Testis (tissue), 3 donors: ENCODE measurements around the gene CDKAL1. TPM values are rescaled to one million over a fixed set of nuclear protein-coding genes. Genes with fewer than 3 reads are reported as not detected.

ENCODE experiments used
- DNase-seq: peaks from one replicate; pipeline ENCODE4 v3.0.0-alpha.2; 2019
- H3K27ac ChIP-seq, 2 donors: fragments of 200-600 bp; sonication (generic); one replicate each; pipeline ENCODE4 v1.5.1; 2019
- H3K27me3 ChIP-seq: fragments of 200-600 bp; sonication (generic); one replicate; pipeline ENCODE4 v1.5.1; 2019
- H3K36me3 ChIP-seq: fragments of 200-600 bp; sonication (generic); one replicate; pipeline ENCODE4 v1.5.1; 2017; ENCODE audit warnings: low read depth; ENCODE audit errors: missing control alignments
- H3K4me1 ChIP-seq: fragments of 200-600 bp; sonication (generic); one replicate; pipeline ENCODE4 v1.5.1; 2019
- H3K4me3 ChIP-seq, 2 donors: fragments of 200-600 bp; sonication (generic); one replicate each; pipeline ENCODE4 v1.5.1; 2017 to 2019
- H3K9me3 ChIP-seq: fragments of 200-600 bp; sonication (generic); one replicate; pipeline ENCODE4 v1.5.1; 2017
- POLR2A ChIP-seq: fragments of 450-650 bp; IDR thresholded peaks from one replicate; pipeline ENCODE4 v1.6.1; 2017; ENCODE audit warnings: antibody characterized with exemption, mild to moderate bottlenecking, moderate library complexity
- WGBS, 2 donors: methylation state at CpG; one replicate each; pipeline ENCODE4 v1.1.5; 2018; 5-methylcytosine and 5-hydroxymethylcytosine counted together
- intact Hi-C: fragments of 100-400 bp; cut with DNase I; formaldehyde crosslinking; loops from one replicate; pipeline ENCODE4 v1.15.1; 2023; ENCODE audit warnings: low total_unique reads
- polyA plus RNA-seq: library from polyadenylated mRNA; stranded (reverse); fragments of 350-450 nt; fragmentation: Illumina TruSeq; extraction: RNeasy Lipid Tissue Mini Kit (QIAGEN cat#74804); gene quantifications from one replicate; pipeline ENCODE4 v1.2.3, GENCODE V29; 2014; ENCODE audit warnings: low read depth, low replicate concordance; ENCODE audit not compliant: insufficient read depth
- total RNA-seq, 2 donors: library from RNA; depleted of rRNA; stranded (reverse); fragments of >200 nt; gene quantifications; one replicate each; pipeline ENCODE4 v1.2.3, GENCODE V29; 2016
- TF ChIP-seq, protein P1 (sequence below), 3 experiments: fragments of 450-650 bp in 2 of 3; fragments of 200-600 bp in 1 of 3; sonication (generic) in 1 of 3; IDR thresholded peaks; one replicate each; pipeline ENCODE4 v1.5.1; 2016 to 2019; ENCODE audit warnings: antibody characterized with exemption in 3 of 3, mild to moderate bottlenecking in 2 of 3, moderate library complexity in 1 of 3

The CDKAL1 gene
- total and polyA plus RNA-seq, 3 donors from 2014 or later, result 11.1 to 18.5 (median 16.1) TPM

DNA sequence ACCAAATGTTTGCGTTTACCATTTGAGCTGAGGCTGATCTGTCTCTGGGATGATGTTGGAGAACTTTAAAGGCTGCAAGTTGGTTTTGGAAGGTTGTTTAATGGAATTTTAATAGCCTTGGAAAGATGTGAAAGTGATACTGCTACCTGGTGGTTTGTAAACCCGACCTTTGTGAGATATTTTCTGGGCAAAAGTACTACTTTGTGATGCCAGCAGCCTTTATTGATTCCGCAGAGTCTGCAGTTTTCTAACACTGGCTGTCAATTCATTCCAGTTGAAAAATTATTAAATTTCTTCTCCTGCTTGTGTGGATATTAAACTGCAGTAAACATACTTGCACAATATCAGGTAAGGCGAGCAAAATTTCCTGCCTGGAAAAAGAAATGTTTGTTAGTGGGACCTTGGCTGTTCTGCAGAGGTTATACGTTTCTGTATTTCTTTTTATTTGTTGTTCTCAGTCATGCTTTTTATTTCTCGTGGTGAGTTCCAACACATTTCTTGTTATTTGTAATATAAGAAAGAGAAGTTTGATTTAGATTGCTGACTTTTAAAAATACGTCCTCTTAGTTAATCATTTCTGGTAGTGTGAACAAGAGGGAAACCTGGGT, 322.5 kb downstream of the CDKAL1 start:
- no peaks in the 10 kb centered on the region for H3K9me3 ChIP-seq
- WGBS, 2 donors, result 94% methylated on average over 7 of the region's 7 CpGs
- no peaks in the 10 kb centered on the region for H3K27me3 ChIP-seq
- H3K27ac ChIP-seq, result no peak overlapping the region
- intact Hi-C loops, result no loop called here
- no peak for DNase-seq
- TF ChIP-seq POLR2A, result no peak
- TF ChIP-seq, protein P1, sequence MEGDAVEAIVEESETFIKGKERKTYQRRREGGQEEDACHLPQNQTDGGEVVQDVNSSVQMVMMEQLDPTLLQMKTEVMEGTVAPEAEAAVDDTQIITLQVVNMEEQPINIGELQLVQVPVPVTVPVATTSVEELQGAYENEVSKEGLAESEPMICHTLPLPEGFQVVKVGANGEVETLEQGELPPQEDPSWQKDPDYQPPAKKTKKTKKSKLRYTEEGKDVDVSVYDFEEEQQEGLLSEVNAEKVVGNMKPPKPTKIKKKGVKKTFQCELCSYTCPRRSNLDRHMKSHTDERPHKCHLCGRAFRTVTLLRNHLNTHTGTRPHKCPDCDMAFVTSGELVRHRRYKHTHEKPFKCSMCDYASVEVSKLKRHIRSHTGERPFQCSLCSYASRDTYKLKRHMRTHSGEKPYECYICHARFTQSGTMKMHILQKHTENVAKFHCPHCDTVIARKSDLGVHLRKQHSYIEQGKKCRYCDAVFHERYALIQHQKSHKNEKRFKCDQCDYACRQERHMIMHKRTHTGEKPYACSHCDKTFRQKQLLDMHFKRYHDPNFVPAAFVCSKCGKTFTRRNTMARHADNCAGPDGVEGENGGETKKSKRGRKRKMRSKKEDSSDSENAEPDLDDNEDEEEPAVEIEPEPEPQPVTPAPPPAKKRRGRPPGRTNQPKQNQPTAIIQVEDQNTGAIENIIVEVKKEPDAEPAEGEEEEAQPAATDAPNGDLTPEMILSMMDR (IDR thresholded peaks at IDR 0.05), result no peak
- H3K4me3 ChIP-seq, result no peak overlapping the region
- no peaks in the 10 kb centered on the region for H3K36me3 ChIP-seq
- no peaks in the 10 kb centered on the region for H3K4me1 ChIP-seq

DNA sequence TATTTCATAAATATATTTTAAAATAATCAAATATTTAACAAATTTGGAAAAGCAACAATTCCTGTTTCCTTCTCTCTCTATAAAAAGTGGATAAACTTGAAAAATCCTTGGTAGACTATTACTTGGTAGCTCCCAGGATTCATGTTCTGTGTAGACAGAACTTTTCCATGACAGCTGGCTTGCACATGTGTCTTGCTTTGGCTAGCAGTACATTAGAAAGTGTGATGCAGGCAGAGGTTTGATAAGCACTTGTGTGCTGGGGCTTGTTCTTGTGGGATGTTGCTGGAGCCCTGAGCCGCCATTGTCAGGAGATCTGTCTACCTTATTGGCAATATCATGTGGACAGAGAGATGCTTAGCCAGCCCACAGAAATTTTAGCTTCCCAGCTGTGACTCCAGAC, 327.2 kb downstream of the CDKAL1 start:
- H3K4me3 ChIP-seq, result no peak overlapping the region
- H3K4me1 ChIP-seq, result no peaks in the 10 kb centered on the region
- no peaks in the 10 kb centered on the region for H3K36me3 ChIP-seq
- H3K27me3 ChIP-seq, result no peaks in the 10 kb centered on the region
- no peak overlapping the region for H3K27ac ChIP-seq
- intact Hi-C loops, result no loop called here
- no peak for TF ChIP-seq POLR2A
- TF ChIP-seq, protein P1 (IDR thresholded peaks at IDR 0.05), result no peak
- H3K9me3 ChIP-seq, result no peaks in the 10 kb centered on the region
- WGBS, 2 donors, result 91 to 96% methylated on average over 1 of the region's 1 CpG
- no peak for DNase-seq

DNA sequence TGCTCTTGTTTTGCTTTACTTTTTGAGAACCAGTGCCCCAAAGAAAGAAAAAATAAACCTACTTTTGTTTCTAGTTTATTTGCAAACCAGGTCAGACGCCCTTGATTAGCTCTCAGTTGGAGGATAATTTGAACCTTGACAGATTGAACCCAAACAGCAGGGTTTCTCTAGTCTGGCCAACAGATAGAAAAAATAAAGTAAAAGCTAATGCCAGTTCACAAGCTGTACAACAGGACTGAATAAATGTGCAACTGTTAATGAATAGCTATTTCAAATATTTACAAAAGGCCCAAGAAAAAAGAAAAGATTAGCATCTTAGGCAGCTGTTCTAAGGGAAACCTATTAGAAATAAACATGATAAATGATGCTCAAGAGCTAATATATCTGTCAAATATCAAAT, 331.8 kb downstream of the CDKAL1 start:
- no peak for DNase-seq
- intact Hi-C loops, result no loop called here
- H3K9me3 ChIP-seq, result no peaks in the 10 kb centered on the region
- H3K36me3 ChIP-seq, result no peaks in the 10 kb centered on the region
- no peak overlapping the region for H3K4me3 ChIP-seq
- TF ChIP-seq, protein P1 (IDR thresholded peaks at IDR 0.05), result no peak
- TF ChIP-seq POLR2A, result no peak
- H3K27ac ChIP-seq, result no peak overlapping the region
- WGBS, 2 donors, result 74 to 83% methylated on average over 1 of the region's 1 CpG
- no peaks in the 10 kb centered on the region for H3K27me3 ChIP-seq
- H3K4me1 ChIP-seq, result no peaks in the 10 kb centered on the region

DNA sequence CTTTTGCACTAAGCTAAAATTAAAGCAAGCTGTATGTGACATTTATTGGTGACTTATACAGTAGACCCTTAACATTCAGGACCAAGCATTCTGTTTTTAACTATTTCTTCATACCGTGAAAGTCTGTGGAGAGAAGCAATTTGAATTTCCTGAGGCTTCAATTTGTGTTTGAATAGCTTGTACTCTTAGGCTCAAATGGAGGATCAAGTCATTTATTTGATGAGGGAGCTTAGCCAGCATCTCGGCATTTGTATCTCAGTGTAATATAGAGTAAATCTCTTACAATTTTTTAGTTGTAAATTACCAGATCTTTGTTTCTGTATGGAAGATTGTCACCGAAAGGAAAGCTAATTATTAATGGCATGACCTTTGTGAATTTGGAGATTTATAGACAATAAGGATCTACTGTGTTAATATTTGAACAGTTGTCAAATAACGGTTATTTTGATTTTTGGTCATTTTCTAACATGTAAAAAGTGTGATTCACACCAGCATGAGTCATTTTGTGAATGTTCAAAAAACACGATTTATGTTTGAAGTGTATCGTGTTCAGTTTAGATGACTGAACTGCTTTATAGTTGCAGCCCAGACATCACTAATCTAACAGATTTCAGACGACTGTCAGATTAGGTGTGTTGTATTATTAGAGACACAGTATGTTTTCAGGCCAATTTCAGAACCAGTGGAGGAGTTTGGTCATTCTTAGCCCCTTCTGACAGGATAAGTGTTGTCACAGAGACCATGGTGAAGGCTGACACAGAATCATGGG, 332.9 kb downstream of the CDKAL1 start:
- WGBS, 2 donors, result 88 to 90% methylated on average over 7 of the region's 7 CpGs
- Histone ChIP-seq H3K36me3 (no peaks in the 10 kb centered on the region), H3K27ac (no peak overlapping the region), H3K9me3 (no peaks in the 10 kb centered on the region), H3K4me1 (no peaks in the 10 kb centered on the region), H3K27me3 (no peaks in the 10 kb centered on the region), H3K4me3 (no peak overlapping the region)
- DNase-seq, result no peak
- no peak for TF ChIP-seq POLR2A
- TF ChIP-seq, protein P1 (IDR thresholded peaks at IDR 0.05), result no peak
- intact Hi-C loops, result no loop called here
